Gastrocnemius medialis (tissue), 4 donors: ENCODE results near the gene GRIP2.

ENCODE experiments used
- POLR2A ChIP-seq, 2 donors: fragments of 450-650 bp; IDR thresholded peaks; one replicate each; pipeline ENCODE4 v1.6.1; 2017; ENCODE audit warnings: antibody characterized with exemption in 2 of 2, mild to moderate bottlenecking in 2 of 2, moderate library complexity in 2 of 2
- TF ChIP-seq, protein P1 (sequence below), 5 experiments: fragments of 450-650 bp in 3 of 5; fragments of 200-600 bp in 2 of 5; sonication (generic) in 2 of 5; IDR thresholded peaks in 4 of 5; conservative IDR thresholded peaks in 1 of 5; 1 replicate in 4 of 5; 2 replicates in 1 of 5; pipeline ENCODE4 v1.5.1; 2016 to 2019; ENCODE audit warnings: antibody characterized with exemption in 5 of 5, mild to moderate bottlenecking in 3 of 5, moderate library complexity in 3 of 5

DNA sequence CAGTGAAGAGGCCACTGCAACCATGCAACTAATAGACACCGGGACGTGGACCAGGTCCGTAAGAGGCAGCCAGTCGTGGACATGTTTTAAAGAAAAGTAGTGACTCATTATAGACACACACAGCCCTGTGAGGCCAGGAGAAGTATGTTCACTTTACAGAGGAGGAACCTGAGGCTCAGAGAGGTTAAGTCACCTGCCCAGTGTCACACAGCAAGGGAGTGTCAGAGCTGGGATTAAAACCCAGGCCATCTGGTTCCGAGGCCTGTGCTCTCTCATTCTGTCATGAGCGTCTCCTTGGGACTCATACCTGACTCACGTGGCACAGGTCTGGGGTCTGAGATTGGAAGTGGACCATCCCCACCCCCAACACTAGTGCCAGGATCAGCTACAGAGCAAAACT lies 28.1 kb upstream of the GRIP2 start:
- TF ChIP-seq, protein P1, sequence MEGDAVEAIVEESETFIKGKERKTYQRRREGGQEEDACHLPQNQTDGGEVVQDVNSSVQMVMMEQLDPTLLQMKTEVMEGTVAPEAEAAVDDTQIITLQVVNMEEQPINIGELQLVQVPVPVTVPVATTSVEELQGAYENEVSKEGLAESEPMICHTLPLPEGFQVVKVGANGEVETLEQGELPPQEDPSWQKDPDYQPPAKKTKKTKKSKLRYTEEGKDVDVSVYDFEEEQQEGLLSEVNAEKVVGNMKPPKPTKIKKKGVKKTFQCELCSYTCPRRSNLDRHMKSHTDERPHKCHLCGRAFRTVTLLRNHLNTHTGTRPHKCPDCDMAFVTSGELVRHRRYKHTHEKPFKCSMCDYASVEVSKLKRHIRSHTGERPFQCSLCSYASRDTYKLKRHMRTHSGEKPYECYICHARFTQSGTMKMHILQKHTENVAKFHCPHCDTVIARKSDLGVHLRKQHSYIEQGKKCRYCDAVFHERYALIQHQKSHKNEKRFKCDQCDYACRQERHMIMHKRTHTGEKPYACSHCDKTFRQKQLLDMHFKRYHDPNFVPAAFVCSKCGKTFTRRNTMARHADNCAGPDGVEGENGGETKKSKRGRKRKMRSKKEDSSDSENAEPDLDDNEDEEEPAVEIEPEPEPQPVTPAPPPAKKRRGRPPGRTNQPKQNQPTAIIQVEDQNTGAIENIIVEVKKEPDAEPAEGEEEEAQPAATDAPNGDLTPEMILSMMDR (IDR thresholded peaks at IDR 0.05 in 4 of 5, conservative IDR thresholded peaks at IDR 0.05 in 1 of 5): no peak
- no peak for TF ChIP-seq POLR2A (IDR thresholded peaks at IDR 0.05)
